Muscle layer of colon (tissue), 2 donors: Measurements from ENCODE around the gene NPBWR2.
"Not testable (repeated sequence)": the region's sequence is repeated elsewhere in the genome, so short reads cannot be mapped to it uniquely, and the experiment has no call there.

ENCODE experiments used
- H3K27ac ChIP-seq: one replicate; pipeline ENCODE4 v1.7.0; 2013; ENCODE audit warnings: low read depth, mild to moderate bottlenecking, low read length, moderate library complexity
- H3K27me3 ChIP-seq, 2 donors: one replicate each; pipeline ENCODE4 v1.7.0; 2013; ENCODE audit warnings: low read length in 2 of 2, mild to moderate bottlenecking in 2 of 2; ENCODE audit not compliant: insufficient read depth in 2 of 2, control insufficient read depth in 1 of 2
- H3K36me3 ChIP-seq: one replicate; pipeline ENCODE4 v1.7.0; 2013; ENCODE audit warnings: mild to moderate bottlenecking, low read length; ENCODE audit not compliant: insufficient read depth
- H3K4me1 ChIP-seq: one replicate; pipeline ENCODE4 v1.7.0; 2013; ENCODE audit warnings: mild to moderate bottlenecking, low read length; ENCODE audit not compliant: insufficient read depth
- H3K4me3 ChIP-seq, 2 donors: one replicate each; pipeline ENCODE4 v1.7.0; 2013; ENCODE audit warnings: low read length in 2 of 2, low read depth in 1 of 2, mild to moderate bottlenecking in 1 of 2, moderate library complexity in 1 of 2
- H3K9ac ChIP-seq: one replicate; pipeline ENCODE4 v1.7.0; 2013; ENCODE audit warnings: low read length
- H3K9me3 ChIP-seq: one replicate; pipeline ENCODE4 v1.7.0; 2013; ENCODE audit warnings: mild to moderate bottlenecking, low read length
- donor health status: abdominal sarcoma.
- donor health status: Adenocarcinoma of cecum.

Gene NPBWR2

DNA sequence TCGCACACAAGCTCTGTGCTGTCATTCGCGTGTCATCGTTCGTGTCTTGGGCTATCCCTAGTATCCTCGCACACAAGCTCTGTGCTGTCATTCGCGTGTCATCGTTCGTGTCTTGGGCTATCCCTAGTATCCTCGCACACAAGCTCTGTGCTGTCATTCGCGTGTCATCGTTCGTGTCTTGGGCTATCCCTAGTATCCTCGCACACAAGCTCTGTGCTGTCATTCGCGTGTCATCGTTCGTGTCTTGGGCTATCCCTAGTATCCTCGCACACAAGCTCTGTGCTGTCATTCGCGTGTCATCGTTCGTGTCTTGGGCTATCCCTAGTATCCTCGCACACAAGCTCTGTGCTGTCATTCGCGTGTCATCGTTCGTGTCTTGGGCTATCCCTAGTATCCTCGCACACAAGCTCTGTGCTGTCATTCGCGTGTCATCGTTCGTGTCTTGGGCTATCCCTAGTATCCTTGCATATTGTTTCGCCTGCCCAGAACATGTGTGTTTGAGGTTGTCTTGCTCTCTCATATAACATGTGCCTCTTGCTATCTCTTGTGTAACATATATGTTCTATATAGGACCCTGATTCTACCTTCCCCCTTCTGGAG lies 20.0 kb downstream of the NPBWR2 start:
- H3K36me3 ChIP-seq, H3K9me3 ChIP-seq, H3K9ac ChIP-seq, H3K27ac ChIP-seq, H3K4me1 ChIP-seq, H3K4me3 ChIP-seq: not testable (repeated sequence)
- H3K27me3 ChIP-seq = peaks cover 14 to 38% of the 10 kb centered on the region in 2 donors

DNA sequence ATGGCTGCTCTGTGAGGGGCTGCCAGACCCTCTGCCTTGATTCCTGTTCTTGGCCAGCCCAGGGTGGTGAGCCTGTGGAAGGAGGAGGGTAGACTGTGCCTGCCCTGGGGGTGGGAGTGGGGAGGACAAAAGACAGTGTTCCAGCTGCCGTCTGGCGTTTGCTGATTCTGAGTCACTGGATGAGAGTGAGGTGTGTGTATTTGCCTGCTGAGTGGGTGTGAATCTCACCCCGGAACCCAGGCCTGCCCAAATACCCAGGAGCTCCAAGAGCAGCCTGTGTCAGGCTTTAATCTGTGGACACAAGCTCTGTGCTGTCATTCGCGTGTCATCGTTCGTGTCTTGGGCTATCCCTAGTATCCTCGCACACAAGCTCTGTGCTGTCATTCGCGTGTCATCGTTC lies 20.6 kb downstream of the NPBWR2 start:
- Histone ChIP-seq H3K4me3 (no peak overlapping the region), H3K27me3 (peaks cover 14 to 38% of the 10 kb centered on the region in 2 donors), H3K9me3 (no peaks in the 10 kb centered on the region), H3K36me3 (no peaks in the 10 kb centered on the region), H3K4me1 (peaks cover 5% of the 10 kb centered on the region), H3K9ac (no peak overlapping the region), H3K27ac (no peak overlapping the region)

- no peak overlapping the region for H3K4me3 ChIP-seq
- peaks cover 14 to 38% of the 10 kb centered on the region in 2 donors for H3K27me3 ChIP-seq
- no peaks in the 10 kb centered on the region for H3K9me3 ChIP-seq
These were observed 22.6 kb downstream of the NPBWR2 start for GRCh38 chr20:64084685-64085152.

DNA sequence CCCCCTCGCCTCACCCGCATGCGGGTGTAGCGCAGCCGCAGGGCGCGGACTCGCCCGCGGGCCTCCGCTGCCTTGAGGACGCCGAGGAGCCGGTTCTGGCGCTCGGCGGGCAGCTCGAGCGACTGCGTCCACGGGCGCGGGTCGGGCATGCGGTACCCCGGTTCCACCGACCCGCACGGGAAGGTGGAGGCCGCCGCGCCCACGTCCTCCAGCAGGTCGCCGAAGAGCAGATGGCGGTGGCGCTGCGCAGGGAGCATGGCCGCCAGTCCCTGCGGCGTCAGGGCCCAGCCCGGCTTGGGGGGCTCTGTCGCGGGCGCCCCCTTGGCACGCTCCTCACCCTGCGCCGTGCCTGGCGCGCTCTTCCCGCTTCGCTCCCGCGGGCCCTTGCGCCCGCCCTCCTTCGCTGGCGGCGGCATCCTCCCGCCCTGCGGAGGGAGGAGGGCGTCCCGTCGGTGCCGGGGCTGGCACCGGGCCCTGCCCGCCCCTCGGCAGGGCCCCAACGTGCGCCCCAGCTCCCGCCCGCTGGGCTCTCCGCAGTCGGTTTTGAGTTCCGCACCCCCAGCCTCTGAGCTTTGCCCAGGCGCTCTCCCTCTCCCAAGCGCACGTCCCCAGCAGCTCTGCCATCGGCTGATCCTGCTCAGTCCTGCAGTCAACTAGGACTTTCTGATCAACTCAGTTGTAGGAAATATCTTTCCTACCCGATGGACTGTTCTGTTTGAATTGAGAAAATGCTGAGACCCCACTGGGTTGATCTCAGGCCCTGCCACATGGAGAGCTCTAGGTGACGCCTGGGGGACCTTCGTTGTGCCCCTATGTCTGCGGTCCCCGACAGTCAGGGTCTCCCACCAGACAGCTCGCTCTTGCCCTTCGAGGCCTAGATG lies 23.3 kb downstream of the NPBWR2 start, which contains the start of gene LKAAEAR1:
LKAAEAR1 (minus strand) TSS at position 595 of the 881 bp plus-strand sequence; CDS start at position 416, 179 bp downstream.
- Histone ChIP-seq H3K27me3 (peaks cover 14 to 41% of the 10 kb centered on the region in 2 donors), H3K27ac (no peak within 1 kb of the TSS), H3K9ac (no peak within 1 kb of the TSS), H3K36me3 (no peaks in the 10 kb centered on the region), H3K4me1 (peaks cover 9% of the 10 kb centered on the region), H3K4me3 (peak within 1 kb of the TSS in 1 of 2 donors; percentile 31), H3K9me3 (no peaks in the 10 kb centered on the region)

More at GRCh38 chr20:64084685-64085152, 22.6 kb downstream of the NPBWR2 start:
- Histone ChIP-seq H3K9ac (no peak overlapping the region), H3K4me1 (peaks cover 5% of the 10 kb centered on the region), H3K27ac (no peak overlapping the region), H3K36me3 (no peaks in the 10 kb centered on the region)

DNA sequence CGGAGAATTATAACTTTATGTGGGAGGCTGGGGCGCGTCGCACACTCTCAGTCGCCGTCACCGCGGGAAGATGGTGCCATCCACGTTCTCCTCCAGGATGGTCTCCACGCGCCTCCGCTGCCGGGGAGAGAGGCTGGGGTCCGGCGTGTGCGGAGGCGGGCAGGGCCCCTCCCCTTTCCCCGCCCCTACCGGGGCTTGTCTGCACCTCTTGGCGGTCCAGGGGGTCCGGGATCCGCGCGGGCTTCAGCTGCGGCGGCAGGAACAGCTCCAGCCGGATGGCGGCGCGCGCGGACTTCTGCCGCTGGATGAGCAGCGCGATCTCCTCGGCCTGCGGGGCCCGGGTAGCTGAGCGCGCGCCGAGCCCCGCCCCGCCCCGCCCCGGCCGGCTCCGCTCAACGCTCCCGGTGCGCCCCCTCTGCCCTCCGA lies 24.0 kb downstream of the NPBWR2 start:
- no peak overlapping the region for H3K9ac ChIP-seq
- peak overlapping the region in 1 of 2 donors; percentile 31 for H3K4me3 ChIP-seq
- peaks cover 16% of the 10 kb centered on the region for H3K4me1 ChIP-seq
- no peak overlapping the region for H3K27ac ChIP-seq
- no peaks in the 10 kb centered on the region for H3K36me3 ChIP-seq
- no peaks in the 10 kb centered on the region for H3K9me3 ChIP-seq
- H3K27me3 ChIP-seq = peaks cover 14 to 42% of the 10 kb centered on the region in 2 donors

DNA sequence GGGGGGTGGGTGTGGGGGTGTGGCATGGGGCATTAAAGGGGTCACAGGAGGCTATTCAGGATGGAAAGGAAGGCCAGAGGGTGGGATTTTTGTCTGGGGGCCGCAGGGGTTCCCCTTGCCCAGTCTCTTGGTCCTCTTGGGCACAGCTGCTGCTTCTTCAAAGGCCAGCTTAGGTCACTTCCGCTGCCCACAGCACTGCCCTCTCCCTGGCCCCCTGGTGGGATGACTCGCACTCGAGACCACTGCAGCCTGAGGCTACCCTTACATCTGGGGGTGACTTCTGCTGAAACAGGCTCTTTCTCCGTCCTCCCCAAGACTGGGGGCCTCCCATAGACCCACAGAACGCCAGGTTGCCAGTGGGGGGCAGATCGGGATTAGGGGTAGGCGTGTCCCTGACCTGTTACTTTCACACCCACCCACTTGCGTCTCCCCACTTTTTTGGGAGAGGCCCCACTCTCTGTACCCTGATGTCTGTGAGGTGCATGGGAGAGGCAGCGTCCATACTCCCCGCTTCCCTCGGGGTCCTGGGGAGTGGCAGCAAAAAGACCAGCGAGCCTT lies 24.5 kb downstream of the NPBWR2 start:
- Histone ChIP-seq H3K27me3 (peaks cover 14 to 41% of the 10 kb centered on the region in 2 donors), H3K4me1 (peaks cover 16% of the 10 kb centered on the region), H3K9me3 (no peaks in the 10 kb centered on the region), H3K4me3 (no peak overlapping the region), H3K36me3 (no peaks in the 10 kb centered on the region), H3K9ac (no peak overlapping the region), H3K27ac (no peak overlapping the region)

DNA sequence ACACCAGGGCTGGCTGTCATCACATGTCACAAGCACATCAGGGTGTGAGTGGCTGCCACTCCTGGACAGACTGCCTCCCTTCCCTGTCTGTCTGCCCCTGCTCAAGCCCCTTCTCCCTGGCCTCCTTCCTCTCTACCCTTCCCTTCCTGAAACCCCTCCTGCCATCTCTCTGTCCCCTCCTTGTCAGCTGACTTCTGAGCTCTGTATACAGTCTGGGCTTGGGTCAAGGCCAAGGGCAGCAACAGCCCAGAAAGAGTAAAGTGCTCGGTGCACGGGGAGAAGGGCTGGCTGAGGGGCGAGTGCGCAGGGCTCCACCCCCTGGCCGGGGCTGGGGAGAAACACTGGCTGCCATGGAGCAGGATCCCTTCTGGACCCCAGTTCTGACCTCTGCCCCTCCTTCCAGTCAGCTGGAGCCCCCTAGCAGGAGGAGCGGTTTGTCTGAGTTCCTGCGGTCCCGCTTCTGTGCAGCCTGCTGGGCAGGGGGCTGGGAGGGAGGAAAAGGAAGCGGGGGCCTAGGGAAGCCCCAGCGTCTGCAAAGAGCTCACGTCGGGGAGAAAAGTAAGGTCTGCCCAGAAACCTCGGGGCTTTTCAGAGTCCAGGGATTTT lies 25.1 kb downstream of the NPBWR2 start:
- Histone ChIP-seq H3K4me1 (peaks cover 16% of the 10 kb centered on the region), H3K36me3 (no peaks in the 10 kb centered on the region), H3K27me3 (peaks cover 14 to 39% of the 10 kb centered on the region in 2 donors)

DNA sequence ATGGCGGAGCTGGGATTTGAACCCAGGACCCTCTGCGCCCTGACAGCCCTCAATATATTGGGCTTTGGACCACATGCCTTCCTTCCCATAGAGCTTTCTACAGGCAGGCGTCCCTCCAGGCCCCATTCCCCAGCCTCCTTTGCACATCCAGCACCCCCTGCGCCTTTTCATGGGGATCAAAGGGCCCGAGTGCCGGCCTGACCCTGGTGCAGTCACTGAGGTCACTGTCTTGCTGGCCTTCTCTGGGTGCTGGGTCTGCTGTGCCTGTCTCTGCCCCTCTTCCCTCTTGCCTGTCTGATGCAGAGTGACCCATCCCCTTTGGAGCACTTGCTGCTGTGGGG lies 25.8 kb downstream of the NPBWR2 start:
- no peaks in the 10 kb centered on the region for H3K36me3 ChIP-seq
- no peaks in the 10 kb centered on the region for H3K9me3 ChIP-seq
- H3K4me3 ChIP-seq = no peak overlapping the region
- no peak overlapping the region for H3K27ac ChIP-seq
- no peak overlapping the region for H3K9ac ChIP-seq
- peaks cover 16% of the 10 kb centered on the region for H3K4me1 ChIP-seq
- peaks cover 14 to 39% of the 10 kb centered on the region in 2 donors for H3K27me3 ChIP-seq

More for the DNA sequence above, 25.1 kb downstream of the NPBWR2 start:
- no peak overlapping the region for H3K27ac ChIP-seq
- H3K9me3 ChIP-seq = no peaks in the 10 kb centered on the region
- no peak overlapping the region for H3K4me3 ChIP-seq
- H3K9ac ChIP-seq = no peak overlapping the region

GRCh38 chr20:64080813-64081623 lies 26.3 kb downstream of the NPBWR2 start:
- Histone ChIP-seq H3K36me3 (no peaks in the 10 kb centered on the region), H3K4me1 (peaks cover 16% of the 10 kb centered on the region), H3K27me3 (peaks cover 14 to 39% of the 10 kb centered on the region in 2 donors), H3K9ac (no peak overlapping the region), H3K9me3 (no peaks in the 10 kb centered on the region), H3K4me3 (peak overlapping the region in 1 of 2 donors; percentile 41), H3K27ac (no peak overlapping the region)

GRCh38 chr20:64080013-64080812 lies 27.2 kb downstream of the NPBWR2 start, which contains the start of gene OPRL1:
OPRL1 (plus strand) TSS chr20:64080082; CDS start chr20:64092721, 12,639 bp downstream.
- Histone ChIP-seq H3K27ac (peak within 1 kb of the TSS; percentile 72), H3K4me1 (peaks cover 16% of the 10 kb centered on the region), H3K4me3 (peak within 1 kb of the TSS; percentile 67 to 73), H3K27me3 (peaks cover 10 to 31% of the 10 kb centered on the region in 2 donors), H3K9ac (no peak within 1 kb of the TSS), H3K9me3 (no peaks in the 10 kb centered on the region), H3K36me3 (no peaks in the 10 kb centered on the region)
